Thyroid gland (tissue), 4 donors: ENCODE measurements around the gene LSM8. TPM values are rescaled to one million over a fixed set of nuclear protein-coding genes. Genes with fewer than 3 reads are reported as not detected.

Experiments
- DNase-seq, 2 donors: peaks; one replicate each; pipeline ENCODE4 v3.0.0-alpha.2; 2019
- H3K27ac ChIP-seq, 3 donors: fragments of 200-600 bp; sonication (generic); 1 replicate in 2 of 3; 2 replicates in 1 of 3; pipeline ENCODE4 v1.5.1; 2016 to 2019; ENCODE audit warnings: mild to moderate bottlenecking in 1 of 3, moderate library complexity in 1 of 3
- H3K27me3 ChIP-seq: fragments of 200-600 bp; sonication (generic); one replicate; pipeline ENCODE4 v1.5.1; 2019
- H3K36me3 ChIP-seq, 2 donors: fragments of 200-600 bp; sonication (generic); one replicate each; pipeline ENCODE4 v1.5.1; 2016 to 2019
- H3K4me1 ChIP-seq, 2 donors: fragments of 200-600 bp; sonication (generic); one replicate each; pipeline ENCODE4 v1.5.1; 2017 to 2019
- H3K4me3 ChIP-seq, 3 donors: fragments of 200-600 bp; sonication (generic); replicated peaks in 1 of 3; 1 replicate in 2 of 3; 2 replicates in 1 of 3; pipeline ENCODE4 v1.5.1; 2016; ENCODE audit warnings: mild to moderate bottlenecking in 1 of 3
- H3K9me3 ChIP-seq: fragments of 200-600 bp; sonication (generic); one replicate; pipeline ENCODE4 v1.5.1; 2017
- CTCF ChIP-seq, 6 experiments: fragments of 200-600 bp in 3 of 6; fragments of 450-650 bp in 3 of 6; sonication (generic) in 3 of 6; IDR thresholded peaks; one replicate each; pipeline ENCODE4 v1.5.1; 2016 to 2019; ENCODE audit warnings: antibody characterized with exemption in 6 of 6, mild to moderate bottlenecking in 2 of 6, inconsistent platforms in 1 of 6, moderate library complexity in 1 of 6
- POLR2A ChIP-seq, 2 donors: fragments of 450-650 bp; IDR thresholded peaks; one replicate each; pipeline ENCODE4 v1.6.1; 2017; ENCODE audit warnings: antibody characterized with exemption in 2 of 2, mild to moderate bottlenecking in 2 of 2, moderate library complexity in 1 of 2
- WGBS, 2 donors: methylation state at CpG; one replicate each; pipeline ENCODE4 v1.1.5; 2017; 5-methylcytosine and 5-hydroxymethylcytosine counted together
- intact Hi-C: fragments of 100-400 bp; cut with DNase I; formaldehyde crosslinking; loops from one replicate; pipeline ENCODE4 v1.15.1; 2023
- total RNA-seq, 4 donors: library from RNA; depleted of rRNA; stranded (reverse); fragments of >200 nt; gene quantifications; one replicate each; pipeline ENCODE4 v1.2.3, GENCODE V29; 2016

LSM8 gene
- total RNA-seq, 4 donors from 2014 or later = 28.2 to 42.9 (median 37.3) TPM

GRCh38 chr7:118149394-118149793 lies 34.6 kb upstream of the LSM8 start:
- no peak for DNase-seq
- H3K4me3 ChIP-seq = no peak overlapping the region
- H3K36me3 ChIP-seq = no peaks in the 10 kb centered on the region
- no peaks in the 10 kb centered on the region for H3K4me1 ChIP-seq
- H3K9me3 ChIP-seq = no peaks in the 10 kb centered on the region
- intact Hi-C loops = no loop called here
- 91 to 95% methylated on average over 2 of the region's 2 CpGs for WGBS, 2 donors
- no peaks in the 10 kb centered on the region for H3K27me3 ChIP-seq
- TF ChIP-seq CTCF (IDR thresholded peaks at IDR 0.05) = no peak
- no peak for TF ChIP-seq POLR2A (IDR thresholded peaks at IDR 0.05)
- H3K27ac ChIP-seq = no peak overlapping the region

GRCh38 chr7:118151671-118152070 lies 32.3 kb upstream of the LSM8 start:
- H3K27ac ChIP-seq = no peak overlapping the region
- H3K36me3 ChIP-seq = no peaks in the 10 kb centered on the region
- intact Hi-C loops = no loop called here
- TF ChIP-seq CTCF (IDR thresholded peaks at IDR 0.05) (no peak), POLR2A (IDR thresholded peaks at IDR 0.05) (no peak)
- H3K9me3 ChIP-seq = no peaks in the 10 kb centered on the region
- no peaks in the 10 kb centered on the region for H3K27me3 ChIP-seq
- H3K4me1 ChIP-seq = no peaks in the 10 kb centered on the region
- 84 to 86% methylated on average over 2 of the region's 2 CpGs for WGBS, 2 donors
- H3K4me3 ChIP-seq = no peak overlapping the region
- DNase-seq = no peak

GRCh38 chr7:118152149-118152548 lies 31.8 kb upstream of the LSM8 start:
- H3K36me3 ChIP-seq = no peaks in the 10 kb centered on the region
- intact Hi-C loops = no loop called here
- H3K9me3 ChIP-seq = no peaks in the 10 kb centered on the region
- no peak for DNase-seq
- no peaks in the 10 kb centered on the region for H3K4me1 ChIP-seq
- WGBS, 2 donors = 47 to 58% methylated on average over 1 of the region's 1 CpG
- H3K4me3 ChIP-seq = no peak overlapping the region
- TF ChIP-seq CTCF (IDR thresholded peaks at IDR 0.05) (no peak), POLR2A (IDR thresholded peaks at IDR 0.05) (no peak)
- H3K27me3 ChIP-seq = no peaks in the 10 kb centered on the region
- no peak overlapping the region for H3K27ac ChIP-seq

GRCh38 chr7:118152654-118153053 lies 31.3 kb upstream of the LSM8 start:
- Histone ChIP-seq H3K36me3 (no peaks in the 10 kb centered on the region), H3K27me3 (no peaks in the 10 kb centered on the region), H3K27ac (no peak overlapping the region), H3K9me3 (no peaks in the 10 kb centered on the region), H3K4me1 (no peaks in the 10 kb centered on the region), H3K4me3 (no peak overlapping the region)
- TF ChIP-seq CTCF (IDR thresholded peaks at IDR 0.05) (no peak), POLR2A (IDR thresholded peaks at IDR 0.05) (no peak)
- no peak for DNase-seq
- intact Hi-C loops = no loop called here

- H3K9me3 ChIP-seq = no peaks in the 10 kb centered on the region
- no peaks in the 10 kb centered on the region for H3K4me1 ChIP-seq
- TF ChIP-seq CTCF (IDR thresholded peaks at IDR 0.05) = peak in 3 of 6 experiments; percentile 42 to 46 (median 44)
- TF ChIP-seq POLR2A (IDR thresholded peaks at IDR 0.05) = no peak
- no peaks in the 10 kb centered on the region for H3K27me3 ChIP-seq
- H3K27ac ChIP-seq = no peak overlapping the region
- no peak for DNase-seq
- WGBS, 2 donors = 31% methylated on average over 4 of the region's 4 CpGs
- H3K36me3 ChIP-seq = no peaks in the 10 kb centered on the region
- intact Hi-C loops = no loop called here
- no peak overlapping the region for H3K4me3 ChIP-seq
Observed at GRCh38 chr7:118153551-118154177, 30.3 kb upstream of the LSM8 start.
